Osteoblast (primary cell): ENCODE measurements around the gene ADM5. TPM values are rescaled to one million over a fixed set of nuclear protein-coding genes. Genes with fewer than 3 reads are reported as not detected.

Source experiments
- DNase-seq: peaks from one replicate; pipeline ENCODE4 v3.0.0; 2011; ENCODE audit warnings: low spot score, mixed read lengths; ENCODE audit not compliant: insufficient read length; ENCODE audit errors: missing footprints
- H2AFZ ChIP-seq: 2 replicates; pipeline ENCODE4 v1.6.0; 2011; ENCODE audit warnings: mild to moderate bottlenecking, low read length
- H3K27ac ChIP-seq: 2 replicates; pipeline ENCODE4 v1.5.1; 2011; ENCODE audit warnings: mild to moderate bottlenecking, low read depth, low read length, moderate library complexity
- H3K27me3 ChIP-seq: 2 replicates; pipeline ENCODE4 v1.6.0; 2012; ENCODE audit warnings: mild to moderate bottlenecking, control low read depth, inconsistent platforms, low read length, moderate library complexity; ENCODE audit not compliant: insufficient read depth
- H3K36me3 ChIP-seq: 2 replicates; pipeline ENCODE4 v1.5.1; 2011; ENCODE audit warnings: mild to moderate bottlenecking, low read length, control low read depth, moderate library complexity; ENCODE audit not compliant: insufficient read depth
- H3K4me1 ChIP-seq: 2 replicates; pipeline ENCODE4 v1.5.1; 2011; ENCODE audit warnings: mild to moderate bottlenecking, low read length, control low read depth, moderate library complexity; ENCODE audit not compliant: insufficient read depth
- H3K4me2 ChIP-seq: 2 replicates; pipeline ENCODE4 v1.6.0; 2011; ENCODE audit warnings: mild to moderate bottlenecking, low read length; ENCODE audit not compliant: insufficient read depth
- H3K4me3 ChIP-seq: fragments of 200-600 bp; sonication (generic); 3 replicates; pipeline ENCODE4 v1.5.1; 2012; ENCODE audit warnings: mild to moderate bottlenecking, low read length, inconsistent platforms; ENCODE audit not compliant: insufficient read depth
- H3K79me2 ChIP-seq: 2 replicates; pipeline ENCODE4 v1.6.0; 2012; ENCODE audit warnings: mild to moderate bottlenecking, low read length, control low read depth, inconsistent platforms; ENCODE audit not compliant: insufficient read depth
- H3K9me3 ChIP-seq: 2 replicates; pipeline ENCODE4 v1.5.1; 2011; ENCODE audit warnings: low read depth, low read length, control low read depth
- H4K20me1 ChIP-seq: 2 replicates; pipeline ENCODE4 v1.6.0; 2012; ENCODE audit warnings: mild to moderate bottlenecking, low read length, control low read depth; ENCODE audit not compliant: insufficient read depth
- CTCF ChIP-seq: IDR thresholded peaks from 2 replicates; pipeline ENCODE4 v1.5.1; 2011; ENCODE audit warnings: mild to moderate bottlenecking, low read depth, low read length, moderate library complexity; ENCODE audit errors: extremely low read depth
- total RNA-seq: library from RNA; depleted of rRNA; stranded (reverse); fragments of >200 nt; gene quantifications from 2 replicates; pipeline ENCODE4 v1.2.3, GENCODE V29; 2012

The ADM5 gene
- total RNA-seq, 1 donor, result under 0.01 TPM

DNA sequence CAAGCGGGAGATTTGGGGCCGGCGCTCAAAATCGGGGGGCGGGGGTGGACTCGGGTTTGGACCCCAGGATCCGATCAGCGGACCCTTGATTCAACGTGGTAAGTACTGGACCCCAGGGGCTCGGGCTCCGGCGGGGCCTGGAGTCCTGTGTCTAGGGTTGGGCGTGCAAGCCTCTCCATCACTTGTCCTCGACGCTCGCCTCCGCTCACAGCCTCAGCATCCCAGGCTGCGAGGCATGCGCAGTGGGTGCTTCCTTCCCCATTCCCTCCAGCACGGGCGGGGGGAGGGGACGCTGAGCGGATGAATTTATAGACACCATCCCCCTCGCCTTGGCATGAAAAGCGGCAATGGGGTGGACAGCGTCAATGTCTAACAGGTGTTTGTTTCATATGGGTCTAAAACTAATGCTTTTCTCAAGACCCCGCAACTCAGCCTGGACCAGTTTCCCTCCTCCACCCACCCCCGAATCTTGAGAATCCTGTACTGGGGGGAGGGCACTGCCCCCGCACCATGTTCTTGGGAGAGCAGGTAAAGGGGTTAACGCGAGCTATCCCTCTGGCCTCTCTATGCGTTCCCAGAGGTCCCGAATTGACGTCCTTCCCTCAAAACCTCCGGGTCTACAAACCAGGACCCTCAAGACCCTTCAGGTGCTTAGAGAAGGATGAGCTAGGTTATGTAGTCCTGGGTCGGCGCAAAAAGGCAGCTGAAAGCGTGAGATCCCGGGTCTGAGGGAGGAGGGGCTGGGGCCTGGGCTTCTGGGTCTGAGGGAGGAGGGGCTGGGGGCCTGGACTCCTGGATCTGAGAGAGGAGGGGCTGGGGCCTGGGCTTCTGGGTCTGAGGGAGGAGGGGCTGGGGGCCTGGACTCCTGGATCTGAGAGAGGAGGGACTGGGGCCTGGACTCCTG, 2.1 kb downstream of the ADM5 start:
- no peaks in the 10 kb centered on the region for H3K79me2 ChIP-seq
- peaks cover 20% of the 10 kb centered on the region for H3K4me1 ChIP-seq
- no peaks in the 10 kb centered on the region for H4K20me1 ChIP-seq
- peak overlapping the region; percentile 76 for H3K4me3 ChIP-seq
- peak; percentile 97 for DNase-seq
- no peaks in the 10 kb centered on the region for H3K36me3 ChIP-seq
- H3K27ac ChIP-seq, result no peak overlapping the region
- H3K9me3 ChIP-seq, result no peaks in the 10 kb centered on the region
- TF ChIP-seq CTCF, result no peak
- no peaks in the 10 kb centered on the region for H3K27me3 ChIP-seq
- peak overlapping the region; percentile 90 for H3K4me2 ChIP-seq
- H2AFZ ChIP-seq, result peak overlapping the region; percentile 93

DNA sequence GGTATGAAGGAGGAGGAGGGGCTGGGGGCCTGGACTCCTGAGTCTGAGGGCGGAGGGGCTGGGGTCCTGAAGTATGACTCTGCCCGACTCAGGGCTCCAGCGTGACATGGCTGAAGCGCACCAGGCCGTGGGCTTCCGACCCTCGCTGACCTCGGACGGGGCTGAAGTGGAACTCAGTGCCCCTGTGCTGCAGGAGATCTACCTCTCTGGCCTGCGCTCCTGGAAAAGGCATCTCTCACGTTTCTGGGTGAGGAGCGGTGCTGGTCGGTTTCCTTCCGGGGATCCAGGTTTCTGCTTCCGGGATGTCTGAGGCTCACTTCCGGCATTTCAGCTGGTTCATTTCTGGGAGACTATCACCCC, 2.7 kb downstream of the ADM5 start:
- Histone ChIP-seq H2AFZ (no peak overlapping the region), H3K4me3 (no peak overlapping the region), H3K4me2 (no peak overlapping the region), H3K4me1 (peaks cover 20% of the 10 kb centered on the region), H3K27ac (no peak overlapping the region), H3K36me3 (no peaks in the 10 kb centered on the region), H3K79me2 (no peaks in the 10 kb centered on the region), H3K9me3 (no peaks in the 10 kb centered on the region), H3K27me3 (no peaks in the 10 kb centered on the region), H4K20me1 (no peaks in the 10 kb centered on the region)
- peak; percentile 47 for DNase-seq
- TF ChIP-seq CTCF, result no peak

GRCh38 chr19:49696115-49696514, 6.7 kb downstream of the ADM5 start:
- no peak overlapping the region for H2AFZ ChIP-seq
- no peaks in the 10 kb centered on the region for H3K9me3 ChIP-seq
- H3K4me2 ChIP-seq, result no peak overlapping the region
- peaks cover 5% of the 10 kb centered on the region for H3K4me1 ChIP-seq
- TF ChIP-seq CTCF, result no peak
- no peaks in the 10 kb centered on the region for H3K27me3 ChIP-seq
- no peak overlapping the region for H3K4me3 ChIP-seq
- H3K36me3 ChIP-seq, result no peaks in the 10 kb centered on the region
- H4K20me1 ChIP-seq, result no peaks in the 10 kb centered on the region
- no peak for DNase-seq
- H3K79me2 ChIP-seq, result no peaks in the 10 kb centered on the region
- no peak overlapping the region for H3K27ac ChIP-seq

GRCh38 chr19:49696865-49697264, 7.5 kb downstream of the ADM5 start:
- H3K27me3 ChIP-seq, result no peaks in the 10 kb centered on the region
- H4K20me1 ChIP-seq, result no peaks in the 10 kb centered on the region
- H3K4me1 ChIP-seq, result no peaks in the 10 kb centered on the region
- no peaks in the 10 kb centered on the region for H3K36me3 ChIP-seq
- H3K9me3 ChIP-seq, result no peaks in the 10 kb centered on the region
- H3K79me2 ChIP-seq, result no peaks in the 10 kb centered on the region
- H3K4me3 ChIP-seq, result no peak overlapping the region
- H3K4me2 ChIP-seq, result no peak overlapping the region
- TF ChIP-seq CTCF, result no peak
- no peak overlapping the region for H2AFZ ChIP-seq
- no peak overlapping the region for H3K27ac ChIP-seq
- no peak for DNase-seq
